HEK293 (cell line): ENCODE measurements around the gene CNKSR3.

Experiments
- BCL11A ChIP-seq: fragments of 450-650 bp; formaldehyde crosslinking; IDR thresholded peaks from 2 replicates; pipeline ENCODE4 v1.5.1; 2016; ENCODE audit warnings: low read depth, missing biosample characterization, missing genetic modification characterization
- ZNF24 ChIP-seq: fragments of 450-650 bp; formaldehyde crosslinking; IDR thresholded peaks from 2 replicates; pipeline ENCODE4 v1.5.1; 2016; ENCODE audit warnings: missing biosample characterization, missing genetic modification characterization
- ZNF510 ChIP-seq: fragments of 450-650 bp; formaldehyde crosslinking; IDR thresholded peaks from 2 replicates; pipeline ENCODE4 v1.5.1; 2018; ENCODE audit warnings: mild to moderate bottlenecking, missing genetic modification characterization, missing biosample characterization; ENCODE audit not compliant: insufficient replicate concordance
- ZNF670 ChIP-seq: fragments of 450-650 bp; formaldehyde crosslinking; IDR thresholded peaks from 2 replicates; pipeline ENCODE4 v1.5.1; 2016; ENCODE audit warnings: missing biosample characterization, missing genetic modification characterization, low read depth
- TF ChIP-seq, protein P1 (sequence below): fragments of 450-650 bp; formaldehyde crosslinking; IDR thresholded peaks from 2 replicates; pipeline ENCODE4 v1.5.1; 2016; ENCODE audit warnings: missing biosample characterization, missing genetic modification characterization

DNA sequence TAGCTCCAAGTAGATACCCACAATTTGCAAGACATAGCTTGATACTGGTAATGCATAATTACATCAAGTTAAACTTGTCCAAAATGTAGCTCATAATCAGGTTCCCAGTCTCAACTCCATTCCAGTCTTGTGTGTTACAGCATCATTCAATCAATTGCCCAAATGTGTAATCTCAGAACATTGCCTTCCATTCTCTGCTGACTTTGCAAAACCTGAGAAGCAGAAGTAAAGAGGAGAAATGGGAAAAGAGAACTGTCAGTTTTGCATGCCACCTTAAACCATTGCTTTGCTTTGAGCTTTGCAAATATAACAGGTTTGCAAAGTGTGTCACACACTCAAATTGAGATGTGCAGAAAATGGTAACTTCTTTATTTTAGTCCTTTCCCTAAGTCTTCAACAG lies 40.3 kb upstream of the CNKSR3 start:
- TF ChIP-seq, protein P1, sequence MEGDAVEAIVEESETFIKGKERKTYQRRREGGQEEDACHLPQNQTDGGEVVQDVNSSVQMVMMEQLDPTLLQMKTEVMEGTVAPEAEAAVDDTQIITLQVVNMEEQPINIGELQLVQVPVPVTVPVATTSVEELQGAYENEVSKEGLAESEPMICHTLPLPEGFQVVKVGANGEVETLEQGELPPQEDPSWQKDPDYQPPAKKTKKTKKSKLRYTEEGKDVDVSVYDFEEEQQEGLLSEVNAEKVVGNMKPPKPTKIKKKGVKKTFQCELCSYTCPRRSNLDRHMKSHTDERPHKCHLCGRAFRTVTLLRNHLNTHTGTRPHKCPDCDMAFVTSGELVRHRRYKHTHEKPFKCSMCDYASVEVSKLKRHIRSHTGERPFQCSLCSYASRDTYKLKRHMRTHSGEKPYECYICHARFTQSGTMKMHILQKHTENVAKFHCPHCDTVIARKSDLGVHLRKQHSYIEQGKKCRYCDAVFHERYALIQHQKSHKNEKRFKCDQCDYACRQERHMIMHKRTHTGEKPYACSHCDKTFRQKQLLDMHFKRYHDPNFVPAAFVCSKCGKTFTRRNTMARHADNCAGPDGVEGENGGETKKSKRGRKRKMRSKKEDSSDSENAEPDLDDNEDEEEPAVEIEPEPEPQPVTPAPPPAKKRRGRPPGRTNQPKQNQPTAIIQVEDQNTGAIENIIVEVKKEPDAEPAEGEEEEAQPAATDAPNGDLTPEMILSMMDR (tag by site-specific recombination) = no peak
- TF ChIP-seq ZNF510 (tag by site-specific recombination) (no peak), ZNF670 (tag by site-specific recombination) (no peak), ZNF24 (tag by site-specific recombination) (no peak), BCL11A (tag by site-specific recombination) (no peak)
